Neural progenitor cell (in vitro differentiated cells): Measurements from ENCODE around the gene CDCP1.

Experiments
- EZH2 ChIP-seq: fragments of 200-600 bp; sonication (generic); IDR thresholded peaks from 2 replicates; pipeline ENCODE4 v1.6.1; 2017; ENCODE audit warnings: antibody characterized with exemption, mild to moderate bottlenecking, moderate library complexity
- TF ChIP-seq, protein P1 (sequence below): fragments of 200-600 bp; sonication (generic); IDR thresholded peaks from 2 replicates; pipeline ENCODE4 v1.5.1; 2017; ENCODE audit warnings: antibody characterized with exemption, mild to moderate bottlenecking

DNA sequence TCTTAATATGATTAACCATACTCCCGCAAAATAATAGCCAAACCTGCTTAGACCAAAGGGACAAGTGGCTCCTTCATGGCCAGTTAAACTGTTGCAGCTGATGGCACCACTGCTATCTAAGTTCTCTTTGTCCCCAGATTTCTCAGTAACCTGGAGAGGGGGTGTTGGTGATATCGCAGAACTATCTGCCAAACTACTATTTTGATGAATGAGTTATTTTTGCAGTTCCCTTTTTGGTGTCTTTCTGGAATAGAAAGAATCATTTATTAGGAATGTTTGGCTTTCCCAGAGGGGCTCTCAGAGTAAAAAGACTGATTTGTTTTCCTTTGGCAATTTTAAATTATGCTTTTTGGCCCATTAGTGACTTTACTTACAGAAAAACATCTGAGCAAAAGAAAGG lies 87.0 kb downstream of the CDCP1 start:
- TF ChIP-seq EZH2, result no peak
- TF ChIP-seq, protein P1, sequence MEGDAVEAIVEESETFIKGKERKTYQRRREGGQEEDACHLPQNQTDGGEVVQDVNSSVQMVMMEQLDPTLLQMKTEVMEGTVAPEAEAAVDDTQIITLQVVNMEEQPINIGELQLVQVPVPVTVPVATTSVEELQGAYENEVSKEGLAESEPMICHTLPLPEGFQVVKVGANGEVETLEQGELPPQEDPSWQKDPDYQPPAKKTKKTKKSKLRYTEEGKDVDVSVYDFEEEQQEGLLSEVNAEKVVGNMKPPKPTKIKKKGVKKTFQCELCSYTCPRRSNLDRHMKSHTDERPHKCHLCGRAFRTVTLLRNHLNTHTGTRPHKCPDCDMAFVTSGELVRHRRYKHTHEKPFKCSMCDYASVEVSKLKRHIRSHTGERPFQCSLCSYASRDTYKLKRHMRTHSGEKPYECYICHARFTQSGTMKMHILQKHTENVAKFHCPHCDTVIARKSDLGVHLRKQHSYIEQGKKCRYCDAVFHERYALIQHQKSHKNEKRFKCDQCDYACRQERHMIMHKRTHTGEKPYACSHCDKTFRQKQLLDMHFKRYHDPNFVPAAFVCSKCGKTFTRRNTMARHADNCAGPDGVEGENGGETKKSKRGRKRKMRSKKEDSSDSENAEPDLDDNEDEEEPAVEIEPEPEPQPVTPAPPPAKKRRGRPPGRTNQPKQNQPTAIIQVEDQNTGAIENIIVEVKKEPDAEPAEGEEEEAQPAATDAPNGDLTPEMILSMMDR, result no peak
